22Rv1 (cell line): ENCODE data around the gene ZNF765.
"Not testable (repeated sequence)": the region's sequence is repeated elsewhere in the genome, so short reads cannot be mapped to it uniquely, and the experiment has no call there.

Experiments used
- H3K27ac ChIP-seq: fragments of 450-650 bp; 2 replicates; pipeline ENCODE4 v1.5.1; 2017
- CTCF ChIP-seq: fragments of 450-650 bp; IDR thresholded peaks from 2 replicates; pipeline ENCODE4 v1.5.1; 2017; ENCODE audit warnings: mild to moderate bottlenecking
- ZFX ChIP-seq: fragments of 450-650 bp; IDR thresholded peaks from 2 replicates; pipeline ENCODE4 v1.6.1; 2017; ENCODE audit warnings: antibody characterized with exemption, borderline replicate concordance

The ZNF765 gene

GRCh38 chr19:53394974-53395839, at the start of gene ZNF765:
TSS of gene ZNF765 (plus strand) at chr19:53395149. CDS start at chr19:53398016, 2,867 bp downstream.
- no peak for TF ChIP-seq ZFX
- peak; percentile 62 for TF ChIP-seq CTCF
- H3K27ac ChIP-seq: peak within 1 kb of the TSS; percentile 78

GRCh38 chr19:53355739-53356138, 39.2 kb upstream of the ZNF765 start:
- no peak overlapping the region for H3K27ac ChIP-seq
- TF ChIP-seq CTCF: no peak
- no peak for TF ChIP-seq ZFX

- TF ChIP-seq ZFX (no peak), CTCF (no peak)
- no peak overlapping the region for H3K27ac ChIP-seq
These were observed 36.9 kb upstream of the ZNF765 start for GRCh38 chr19:53357821-53358581.

GRCh38 chr19:53360056-53360455, 34.9 kb upstream of the ZNF765 start:
- not testable (repeated sequence) for H3K27ac ChIP-seq

GRCh38 chr19:53365134-53365898, 29.6 kb upstream of the ZNF765 start, which contains the start of gene ZNF525:
TSS of gene ZNF525 (plus strand) at chr19:53365705. CDS start at chr19:53372282, 6,577 bp downstream.
- peak within 1 kb of the TSS; percentile 80 for H3K27ac ChIP-seq
- no peak for TF ChIP-seq CTCF
- no peak for TF ChIP-seq ZFX

GRCh38 chr19:53365899-53366493, 29.0 kb upstream of the ZNF765 start:
- peak overlapping the region; percentile 80 for H3K27ac ChIP-seq
- TF ChIP-seq CTCF (no peak), ZFX (no peak)

- TF ChIP-seq ZFX (no peak), CTCF (no peak)
- H3K27ac ChIP-seq: no peak overlapping the region
These were observed 22.8 kb upstream of the ZNF765 start for GRCh38 chr19:53372196-53372595.
